ENCODE results near the gene COLEC12. TPM values are rescaled to one million over a fixed set of nuclear protein-coding genes. Genes with fewer than 3 reads are reported as not detected.

The COLEC12 gene
- total RNA-seq, 1 experiment from 2014 or later, result not detected

DNA sequence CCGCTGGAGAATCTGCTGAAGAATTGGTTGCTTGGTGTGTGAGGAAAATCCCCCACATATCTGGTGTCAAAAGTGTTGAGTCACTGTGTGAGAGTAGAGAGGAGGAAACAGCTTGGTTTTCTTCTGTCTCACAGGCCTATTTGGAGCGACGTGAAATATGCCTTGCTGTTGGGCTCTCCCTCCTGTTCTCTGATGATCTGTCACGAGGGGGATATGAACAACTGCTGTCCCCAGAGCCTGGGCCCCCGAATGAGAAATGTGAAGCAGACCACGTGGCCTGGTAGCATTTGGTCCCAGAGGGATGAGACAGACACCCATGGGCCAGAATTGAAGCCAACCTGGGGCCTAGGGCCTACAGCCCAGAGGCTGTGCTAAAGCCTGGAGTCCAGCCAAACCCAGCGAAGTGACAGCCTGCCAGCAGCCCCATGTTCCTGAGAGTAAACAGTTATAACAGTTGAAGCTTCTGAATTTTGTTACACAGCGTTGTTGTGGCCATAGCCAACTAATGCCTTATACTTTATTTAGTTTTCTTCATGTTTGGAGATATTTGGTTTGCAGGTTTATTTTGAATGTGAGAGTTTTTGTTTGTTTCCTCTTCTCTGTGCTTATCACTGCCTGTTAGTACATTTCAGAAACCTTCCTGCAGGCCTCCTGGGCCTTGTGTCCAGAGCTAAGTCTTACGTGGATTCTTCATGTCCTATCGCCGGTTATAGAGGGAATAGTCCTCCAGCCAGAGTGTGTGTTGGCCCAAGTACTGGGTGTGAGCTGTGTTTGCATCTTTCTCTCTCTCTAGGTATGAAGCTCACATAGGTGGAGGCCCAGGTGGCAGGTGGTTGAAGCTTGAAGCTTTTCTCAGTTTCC, 18.7 kb upstream of the COLEC12 start:
- Mint-ChIP-seq H3K9me3 (ENCODE audit: low read depth, unreplicated experiment) (peaks cover 11% of the 10 kb centered on the region), H3K27ac (ENCODE audit: unreplicated experiment) (no peak overlapping the region), H3K27me3 (ENCODE audit: unreplicated experiment) (peaks cover 9% of the 10 kb centered on the region), H3K4me3 (ENCODE audit: low read depth, unreplicated experiment) (no peak overlapping the region), H3K36me3 (ENCODE audit: insufficient read depth, unreplicated experiment) (peaks cover 6% of the 10 kb centered on the region), H3K4me1 (ENCODE audit: low read depth, unreplicated experiment) (no peaks in the 10 kb centered on the region)
- CTCF ChIA-PET, result no interaction called here
- intact Hi-C loops (cut with micrococcal nuclease; ENCODE audit: unreplicated experiment), result no loop called here
- no peak for DNase-seq
- no peak for TF ChIP-seq CTCF (IDR thresholded peaks at IDR 0.05; ENCODE audit: unreplicated experiment)
- no TSS peak for BruUV-seq (replicated peaks)

DNA sequence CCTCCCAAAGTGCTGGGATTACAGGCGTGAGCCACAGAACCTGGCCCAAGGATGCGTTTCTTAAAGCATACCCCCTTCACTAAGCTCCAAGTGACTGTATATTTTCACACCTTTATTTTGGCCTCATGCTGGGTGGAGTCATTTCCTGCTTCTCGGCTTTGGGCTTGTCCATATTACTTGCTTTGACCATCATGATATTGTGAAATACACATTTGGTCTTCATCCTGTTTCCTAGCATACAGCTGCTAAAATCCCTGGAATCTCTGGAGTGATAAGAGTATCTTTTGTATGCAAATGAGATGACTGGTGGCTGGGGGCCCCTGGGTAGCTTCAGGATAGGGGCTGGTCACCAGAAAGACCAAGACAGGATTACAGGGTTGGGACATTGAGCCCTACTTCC, 17.6 kb upstream of the COLEC12 start:
- Mint-ChIP-seq H3K27me3 (ENCODE audit: unreplicated experiment) (peaks cover 9% of the 10 kb centered on the region), H3K4me3 (ENCODE audit: low read depth, unreplicated experiment) (no peak overlapping the region), H3K9me3 (ENCODE audit: low read depth, unreplicated experiment) (peaks cover 13% of the 10 kb centered on the region), H3K36me3 (ENCODE audit: insufficient read depth, unreplicated experiment) (peaks cover 6% of the 10 kb centered on the region), H3K4me1 (ENCODE audit: low read depth, unreplicated experiment) (no peaks in the 10 kb centered on the region), H3K27ac (ENCODE audit: unreplicated experiment) (no peak overlapping the region)
- no TSS peak for BruUV-seq (replicated peaks)
- no peak for TF ChIP-seq CTCF (IDR thresholded peaks at IDR 0.05; ENCODE audit: unreplicated experiment)
- CTCF ChIA-PET, result no interaction called here
- intact Hi-C loops (cut with micrococcal nuclease; ENCODE audit: unreplicated experiment), result no loop called here
- DNase-seq, result no peak

DNA sequence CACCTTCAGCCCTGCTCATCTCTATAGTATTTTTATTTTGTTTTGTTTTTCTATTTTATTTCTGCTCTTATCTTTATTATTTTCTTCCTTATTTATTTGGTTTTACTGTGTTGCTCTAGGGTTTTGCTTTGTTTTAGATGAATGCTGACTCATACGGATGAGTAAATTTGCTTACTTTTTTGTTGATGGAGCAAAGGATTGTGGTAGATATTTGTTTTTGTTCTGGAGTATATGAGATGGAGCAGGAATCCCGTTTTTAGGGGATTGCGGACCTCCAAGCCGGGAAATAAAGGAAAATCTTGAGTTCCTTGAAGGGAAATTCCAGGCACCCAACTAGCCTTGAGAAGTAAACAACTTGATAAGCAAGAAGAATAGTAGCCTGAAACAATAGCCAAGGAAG, 15.3 kb upstream of the COLEC12 start:
- TF ChIP-seq CTCF (IDR thresholded peaks at IDR 0.05; ENCODE audit: unreplicated experiment), result no peak
- Mint-ChIP-seq H3K9me3 (ENCODE audit: low read depth, unreplicated experiment) (peaks cover 13% of the 10 kb centered on the region), H3K27ac (ENCODE audit: unreplicated experiment) (no peak overlapping the region), H3K4me1 (ENCODE audit: low read depth, unreplicated experiment) (no peaks in the 10 kb centered on the region), H3K36me3 (ENCODE audit: insufficient read depth, unreplicated experiment) (peaks cover 6% of the 10 kb centered on the region), H3K27me3 (ENCODE audit: unreplicated experiment) (peaks cover 9% of the 10 kb centered on the region), H3K4me3 (ENCODE audit: low read depth, unreplicated experiment) (no peak overlapping the region)
- intact Hi-C loops (cut with micrococcal nuclease; ENCODE audit: unreplicated experiment), result no loop called here
- CTCF ChIA-PET, result no interaction called here
- DNase-seq, result no peak
- BruUV-seq (replicated peaks), result no TSS peak

DNA sequence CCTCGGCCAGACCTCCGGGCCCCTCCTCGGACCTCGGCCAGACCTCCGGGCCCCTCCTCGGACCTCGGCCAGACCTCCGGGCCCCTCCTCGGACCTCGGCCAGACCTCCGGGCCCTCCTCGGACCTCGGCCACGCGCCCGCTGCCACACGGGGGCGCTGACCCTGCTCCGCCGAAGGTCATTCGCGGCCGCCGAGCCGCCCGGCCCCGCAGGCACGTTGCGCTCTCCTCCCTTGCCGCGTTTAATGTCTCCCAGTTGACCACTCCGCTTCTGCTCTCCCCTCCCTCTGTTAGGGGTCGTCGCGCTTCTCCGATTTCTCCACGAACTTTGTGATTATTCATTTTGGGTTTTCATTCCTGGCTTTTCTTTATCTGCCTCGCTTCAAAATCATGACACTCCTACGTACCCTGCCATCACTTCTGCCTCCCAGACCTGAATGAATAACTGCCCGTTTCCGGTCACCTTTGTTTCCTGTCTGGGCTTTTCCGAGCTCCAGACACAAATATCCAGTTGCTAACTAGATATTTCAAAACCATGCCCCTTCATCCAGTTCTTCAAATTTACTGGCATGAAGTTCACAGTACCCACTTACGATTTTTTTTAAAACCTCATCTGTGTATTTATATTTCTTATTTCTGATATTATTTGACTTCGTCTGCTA, 14.8 kb upstream of the COLEC12 start:
- CTCF ChIA-PET, result no interaction called here
- H3K27me3 Mint-ChIP-seq (ENCODE audit: unreplicated experiment), result peaks cover 9% of the 10 kb centered on the region
- H3K36me3 Mint-ChIP-seq (ENCODE audit: insufficient read depth, unreplicated experiment), result peaks cover 6% of the 10 kb centered on the region
- peak overlapping the region; percentile 45 for H3K27ac Mint-ChIP-seq (ENCODE audit: unreplicated experiment)
- TF ChIP-seq CTCF (IDR thresholded peaks at IDR 0.05; ENCODE audit: unreplicated experiment), result no peak
- no TSS peak for BruUV-seq (replicated peaks)
- peaks cover 13% of the 10 kb centered on the region for H3K9me3 Mint-ChIP-seq (ENCODE audit: low read depth, unreplicated experiment)
- no peak for DNase-seq
- intact Hi-C loops (cut with micrococcal nuclease; ENCODE audit: unreplicated experiment), result no loop called here
- H3K4me3 Mint-ChIP-seq (ENCODE audit: low read depth, unreplicated experiment), result no peak overlapping the region
- no peaks in the 10 kb centered on the region for H3K4me1 Mint-ChIP-seq (ENCODE audit: low read depth, unreplicated experiment)

Data from Calu3 (cell line).